ENCODE measurements around the gene POLR2E.
"Not testable (repeated sequence)": the region's sequence is repeated elsewhere in the genome, so short reads cannot be mapped to it uniquely, and the experiment has no call there.

POLR2E gene

DNA sequence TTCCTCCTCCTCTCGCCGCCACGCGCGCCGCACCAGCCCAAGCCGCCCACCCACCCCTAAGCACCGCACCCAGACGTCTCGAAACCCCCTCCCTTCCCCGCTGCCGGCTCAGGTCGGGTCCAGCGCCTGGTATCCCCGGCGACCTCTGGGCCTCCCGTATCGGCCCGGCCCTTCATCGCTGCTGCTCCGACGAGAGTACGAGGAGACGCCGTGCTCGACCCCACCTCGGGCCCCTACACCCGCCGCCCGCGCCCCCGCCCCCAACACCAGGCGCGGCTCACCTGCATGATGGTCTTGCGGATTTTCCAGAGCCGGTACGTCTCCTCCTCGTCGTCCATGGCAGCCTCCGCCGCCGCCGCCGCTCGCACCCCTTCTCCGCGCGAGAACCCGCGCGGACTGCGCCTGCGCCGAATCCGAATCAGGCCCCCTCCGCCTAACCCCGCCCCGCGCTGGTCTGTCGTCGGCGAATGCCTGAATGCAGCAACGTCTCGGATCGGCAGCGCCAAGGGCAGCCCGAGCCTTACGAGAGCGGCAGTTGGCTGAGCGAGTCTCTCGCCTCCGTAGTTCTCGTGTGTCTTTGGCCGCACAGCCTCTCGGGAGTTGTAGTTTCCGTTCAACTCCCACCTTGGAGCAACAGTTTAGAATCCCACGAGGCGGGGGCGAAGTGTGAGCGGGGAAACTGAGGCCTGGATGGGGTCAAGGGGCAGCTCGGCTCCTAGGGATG lies at the start of gene POLR2E:
TSS of gene POLR2E (minus strand) at position 398 of the 724 bp plus-strand sequence. CDS start at position 338, 60 bp downstream.
- DNase-seq, result peak; percentile 99

DNA sequence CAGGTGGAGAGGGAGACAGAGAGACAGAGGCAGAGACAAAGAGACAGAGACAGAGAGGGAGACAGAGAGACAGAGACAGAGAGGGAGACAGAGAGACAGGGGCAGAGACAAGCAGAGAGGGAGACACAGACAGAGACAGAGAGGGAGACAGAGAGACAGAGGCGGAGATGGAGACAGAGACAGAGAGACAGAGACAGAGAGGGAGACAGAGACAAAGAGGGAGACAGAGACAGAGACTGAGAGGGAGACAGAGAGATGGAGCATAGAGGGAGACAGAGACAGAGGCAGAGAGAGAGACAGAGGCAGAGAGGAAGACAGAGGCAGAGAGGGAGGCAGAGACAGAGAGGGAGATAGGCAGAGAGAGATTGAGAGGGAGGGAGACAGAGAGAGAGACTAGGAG lies 49.6 kb upstream of the POLR2E start:
- DNase-seq, result no peak

DNA sequence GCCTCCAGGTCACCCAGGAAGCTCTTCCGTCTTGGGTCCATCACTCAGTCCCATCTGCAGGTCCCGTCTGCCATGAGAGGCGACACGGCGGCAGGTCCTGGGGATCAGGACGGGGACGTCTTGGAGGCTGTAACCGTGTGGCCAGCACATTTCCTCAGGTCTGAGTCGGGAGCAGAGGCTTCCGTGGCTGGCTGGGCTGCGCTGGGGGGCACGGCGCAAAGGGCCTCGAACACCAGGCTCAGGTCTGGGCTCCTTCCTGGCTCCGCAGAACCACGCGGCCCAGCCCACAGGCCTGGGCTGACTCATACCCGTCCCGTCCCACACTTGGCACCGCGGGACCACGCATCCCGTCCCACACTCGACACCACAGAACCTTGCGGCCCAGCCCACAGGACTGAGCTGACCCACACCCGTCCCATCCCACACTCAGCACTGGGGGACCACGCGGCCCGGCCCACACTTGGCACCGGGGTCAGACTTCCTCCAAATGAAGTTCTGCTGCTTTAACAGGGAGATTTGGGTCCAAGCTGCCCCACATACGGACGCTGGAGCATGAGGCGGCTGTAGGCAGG lies 48.7 kb upstream of the POLR2E start:
- DNase-seq, result no peak

DNA sequence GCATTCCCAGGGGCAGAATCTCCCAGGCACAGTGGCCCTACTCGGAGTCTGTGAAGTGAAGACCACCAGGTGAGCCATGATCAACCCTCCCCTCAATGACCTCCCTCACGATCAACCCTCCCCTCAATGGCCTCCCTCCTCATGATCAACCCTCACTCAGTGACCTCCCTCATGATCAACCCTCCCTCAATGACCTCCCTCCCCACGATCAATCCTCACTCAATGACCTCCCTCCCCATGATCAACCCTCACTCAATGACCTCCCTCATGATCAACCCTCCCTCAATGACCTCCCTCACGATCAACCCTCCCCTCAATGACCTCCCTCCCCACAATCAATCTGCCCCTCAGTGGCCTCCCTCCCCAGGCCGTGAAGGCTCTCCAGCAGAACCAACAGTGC lies 46.8 kb upstream of the POLR2E start:
- DNase-seq, result no peak

DNA sequence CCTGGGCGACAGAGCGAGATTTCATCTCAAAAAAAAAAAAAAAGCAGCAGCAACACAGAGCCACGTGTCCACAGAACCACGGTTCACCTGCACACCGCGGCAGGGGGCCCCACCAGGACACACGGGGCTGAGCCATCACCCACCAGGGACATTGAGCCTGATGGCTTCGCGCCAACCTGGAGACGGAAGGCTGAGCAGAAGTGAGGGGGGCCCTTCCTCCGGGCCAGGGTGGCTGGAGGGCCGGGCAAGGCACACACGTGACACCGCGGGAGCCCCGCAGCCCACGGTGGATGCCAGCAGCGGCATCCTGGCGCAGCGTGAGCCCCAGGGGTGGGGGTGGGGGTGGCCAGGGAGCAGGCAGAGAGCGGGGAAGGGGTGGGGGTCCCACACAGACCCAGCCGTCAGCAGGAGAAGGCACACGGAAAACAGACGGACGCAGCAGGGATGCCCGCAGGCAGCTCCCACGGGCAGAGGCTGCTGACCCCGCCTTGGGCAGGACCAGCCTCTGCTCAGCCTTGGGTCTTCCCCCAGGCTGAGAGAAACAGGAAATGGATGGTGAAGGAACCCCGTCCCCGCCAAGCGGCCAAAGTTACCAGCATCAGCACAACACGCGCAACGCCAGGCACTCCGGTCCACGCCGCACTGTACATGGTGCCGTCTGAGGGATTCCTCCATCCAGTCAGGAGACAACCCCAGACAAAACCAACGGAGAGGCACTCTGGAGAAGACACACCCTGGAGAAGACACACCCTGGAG lies 45.3 kb upstream of the POLR2E start:
- no peak for DNase-seq

DNA sequence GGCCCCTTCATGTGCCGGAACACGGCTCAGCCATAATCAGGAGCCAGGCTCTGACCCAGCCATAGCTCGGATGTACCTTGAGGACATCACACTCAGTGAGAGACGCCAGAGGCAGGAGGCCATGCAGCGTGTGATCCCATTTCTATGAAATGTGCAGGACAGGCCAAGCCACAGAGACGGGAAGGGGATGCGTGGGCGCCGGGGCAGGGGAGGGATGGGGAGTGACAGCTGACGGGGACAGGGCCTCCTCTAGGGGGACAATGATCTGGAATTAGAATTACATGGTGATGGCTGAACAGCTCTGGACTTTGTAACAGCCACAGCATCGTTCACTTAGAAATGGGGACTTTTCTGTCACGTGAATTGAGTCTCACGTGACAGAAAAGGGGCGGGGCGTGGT lies 44.0 kb upstream of the POLR2E start:
- DNase-seq, result no peak

DNA sequence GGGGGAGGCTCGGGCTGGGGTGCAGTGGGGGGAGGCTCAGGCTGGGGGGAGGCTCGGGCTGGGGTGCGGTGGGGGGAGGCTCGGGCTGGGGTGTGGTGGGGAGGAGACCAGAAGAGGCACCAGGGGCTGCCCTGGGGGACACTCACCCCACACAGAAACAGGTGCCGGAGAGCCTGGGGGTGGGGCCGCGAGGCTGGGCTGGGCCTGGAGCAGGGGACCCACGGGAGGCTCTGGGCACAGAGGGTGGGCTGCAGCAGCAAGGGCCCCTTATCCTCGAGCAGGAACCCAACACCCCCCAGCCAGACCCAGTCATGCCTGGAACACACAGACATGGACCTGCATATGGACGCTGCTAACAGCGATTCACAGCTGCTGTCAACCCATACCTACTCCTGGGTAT lies 42.9 kb upstream of the POLR2E start:
- DNase-seq, result no peak

DNA sequence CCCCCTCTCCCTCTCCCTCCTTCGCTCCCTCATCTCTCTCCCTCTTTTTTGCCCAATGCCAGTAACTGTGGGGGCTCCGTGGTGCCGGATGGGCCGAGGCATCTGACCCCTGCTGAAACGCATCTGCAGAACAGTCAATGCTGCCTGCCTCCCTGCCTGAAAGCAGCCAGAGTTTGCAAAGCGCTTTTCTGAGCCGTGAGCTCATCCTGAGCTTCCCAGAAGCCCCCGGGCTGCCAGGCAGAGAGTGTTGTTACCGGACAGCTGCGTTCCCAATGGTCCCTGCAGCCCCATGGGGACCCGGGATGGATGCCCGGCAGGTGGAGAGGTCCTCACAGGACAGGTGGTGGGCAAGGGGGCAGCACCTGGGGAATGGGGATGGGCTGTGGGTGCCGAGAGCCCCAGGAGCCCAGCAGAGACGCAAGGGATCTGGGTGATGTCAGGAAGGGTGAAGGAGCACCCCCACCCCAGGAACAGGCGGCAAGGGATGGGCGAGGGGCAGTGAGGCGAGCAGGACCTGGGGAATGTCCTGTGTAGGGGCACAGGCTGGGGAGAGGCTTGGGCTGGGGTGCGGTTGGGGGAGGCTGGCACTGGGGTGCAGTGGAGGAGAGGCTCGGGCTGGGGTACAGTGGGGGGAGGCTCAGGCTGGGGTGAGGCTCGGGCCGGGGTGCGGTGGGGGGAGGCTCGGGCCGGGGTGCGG lies 41.6 kb upstream of the POLR2E start:
- no peak for DNase-seq

DNA sequence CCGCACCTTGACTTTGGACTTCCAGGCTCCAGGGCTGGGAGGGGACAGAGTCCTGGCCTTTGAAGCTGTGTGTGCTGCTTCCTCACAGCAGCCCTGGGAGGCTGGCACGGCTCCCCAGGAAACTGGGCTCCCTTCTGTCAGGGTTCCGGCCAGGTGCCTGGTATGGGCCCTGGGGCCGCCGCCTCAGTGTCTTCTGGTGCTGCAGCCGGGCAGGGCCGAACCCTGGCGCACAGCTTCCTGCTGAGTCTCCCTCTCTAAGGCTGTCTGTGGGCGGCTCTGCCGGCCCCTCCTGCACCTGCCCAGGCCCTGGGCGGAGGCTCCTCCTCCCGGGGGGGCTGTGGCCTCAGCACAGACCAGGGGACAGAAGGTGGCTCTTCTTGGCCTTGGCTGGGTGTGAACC lies 41.0 kb upstream of the POLR2E start:
- DNase-seq, result no peak

DNA sequence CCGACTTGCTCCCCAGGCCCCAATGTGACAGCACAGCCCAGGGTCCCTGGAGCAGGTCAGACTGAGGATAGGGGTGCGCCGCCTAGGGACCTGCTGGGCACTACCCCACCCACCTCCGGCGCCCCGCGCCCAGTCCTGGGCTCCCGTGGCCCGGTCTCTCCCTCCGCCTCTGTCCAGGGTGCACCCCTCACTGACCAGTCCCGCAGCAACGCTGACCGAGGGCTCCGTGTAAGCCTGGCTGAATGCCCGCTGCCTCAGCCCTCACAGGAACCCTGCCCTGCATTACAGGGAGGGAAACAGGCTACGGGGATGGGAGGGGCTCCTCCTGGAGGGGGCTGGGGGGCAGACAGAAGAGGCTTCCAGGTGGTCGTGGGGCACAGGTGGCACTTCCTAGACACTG lies 40.3 kb upstream of the POLR2E start:
- no peak for DNase-seq

DNA sequence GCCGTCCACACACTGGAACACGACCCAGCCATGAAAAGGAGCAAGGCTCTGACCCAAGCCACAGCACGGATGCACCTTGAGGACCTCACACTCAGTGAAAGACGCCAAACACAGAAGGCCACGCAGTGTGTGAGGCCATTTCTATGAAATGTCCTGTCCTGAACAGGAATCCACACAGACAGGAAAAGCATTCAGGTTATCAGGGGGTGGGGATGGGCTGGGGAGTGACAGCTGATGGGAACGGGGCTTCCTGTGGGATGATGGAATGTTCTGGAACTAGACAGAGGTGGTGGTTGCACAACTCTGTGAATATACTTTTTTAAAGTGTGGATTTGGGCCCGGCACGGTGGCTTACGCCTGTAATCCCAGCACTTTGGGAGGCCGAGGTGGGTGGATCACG lies 39.3 kb upstream of the POLR2E start:
- no peak for DNase-seq

DNA sequence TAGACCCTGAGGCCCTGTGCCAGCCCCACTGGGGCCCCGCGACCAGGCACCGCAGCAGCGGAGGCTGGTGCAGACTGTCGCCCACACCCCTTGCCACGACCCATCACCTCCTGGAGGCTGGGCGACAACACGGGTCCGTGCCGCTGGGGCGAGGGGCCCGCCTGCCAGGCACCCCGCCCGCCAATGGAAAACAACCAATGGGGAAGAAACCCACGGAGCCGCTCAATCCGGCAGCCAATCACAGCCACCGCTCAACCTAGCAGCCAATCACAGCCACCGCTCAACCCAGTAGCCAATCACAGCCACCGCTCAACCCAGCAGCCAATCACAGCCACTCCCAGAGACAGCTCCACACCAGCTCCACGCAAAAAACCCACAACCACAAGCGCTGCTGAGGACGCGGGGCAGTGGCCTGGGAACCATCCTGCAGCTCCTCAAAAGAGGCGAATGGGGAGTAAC lies 38.3 kb upstream of the POLR2E start:
- no peak for DNase-seq

DNA sequence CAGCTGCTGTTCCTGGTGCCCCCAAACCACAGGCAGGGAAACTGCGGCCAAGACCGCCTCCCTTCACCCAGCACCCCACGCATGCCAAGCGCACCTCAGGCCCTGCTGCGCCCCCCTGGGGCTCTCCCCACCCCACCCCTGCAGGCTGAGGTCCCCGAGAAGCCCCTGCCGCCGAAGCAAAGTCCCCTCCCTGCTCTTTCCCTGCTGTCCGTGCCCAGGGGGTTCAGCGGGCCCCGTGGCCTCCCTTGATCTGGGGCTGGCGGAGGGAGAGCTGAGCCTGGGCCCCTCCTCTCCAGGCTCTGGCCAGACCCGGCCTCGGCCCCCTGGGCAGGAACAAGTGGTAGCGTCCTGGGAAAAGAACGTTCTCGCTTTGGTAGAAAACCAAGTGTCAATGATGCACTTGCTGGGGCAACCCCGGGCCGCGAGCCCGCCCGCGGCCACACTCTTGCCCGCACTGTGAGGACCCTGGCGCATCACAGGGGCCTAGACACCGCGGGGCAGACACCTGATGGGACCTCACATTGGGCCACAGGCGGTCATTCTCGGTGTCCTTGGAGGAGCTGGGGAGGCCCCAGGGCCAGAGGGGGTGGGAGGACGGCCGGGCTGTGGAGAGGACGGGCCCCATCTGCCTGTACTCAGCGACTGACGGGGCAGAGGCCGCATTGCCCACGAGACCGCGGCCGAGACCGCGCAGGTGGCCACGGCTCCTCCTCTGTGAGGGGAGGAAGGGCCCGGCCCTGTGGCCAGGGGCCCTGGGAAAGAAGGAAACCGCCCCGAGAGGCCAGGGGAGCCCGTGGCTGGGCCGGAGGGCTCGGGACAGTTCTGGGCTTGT lies 37.6 kb upstream of the POLR2E start:
- no peak for DNase-seq

DNA sequence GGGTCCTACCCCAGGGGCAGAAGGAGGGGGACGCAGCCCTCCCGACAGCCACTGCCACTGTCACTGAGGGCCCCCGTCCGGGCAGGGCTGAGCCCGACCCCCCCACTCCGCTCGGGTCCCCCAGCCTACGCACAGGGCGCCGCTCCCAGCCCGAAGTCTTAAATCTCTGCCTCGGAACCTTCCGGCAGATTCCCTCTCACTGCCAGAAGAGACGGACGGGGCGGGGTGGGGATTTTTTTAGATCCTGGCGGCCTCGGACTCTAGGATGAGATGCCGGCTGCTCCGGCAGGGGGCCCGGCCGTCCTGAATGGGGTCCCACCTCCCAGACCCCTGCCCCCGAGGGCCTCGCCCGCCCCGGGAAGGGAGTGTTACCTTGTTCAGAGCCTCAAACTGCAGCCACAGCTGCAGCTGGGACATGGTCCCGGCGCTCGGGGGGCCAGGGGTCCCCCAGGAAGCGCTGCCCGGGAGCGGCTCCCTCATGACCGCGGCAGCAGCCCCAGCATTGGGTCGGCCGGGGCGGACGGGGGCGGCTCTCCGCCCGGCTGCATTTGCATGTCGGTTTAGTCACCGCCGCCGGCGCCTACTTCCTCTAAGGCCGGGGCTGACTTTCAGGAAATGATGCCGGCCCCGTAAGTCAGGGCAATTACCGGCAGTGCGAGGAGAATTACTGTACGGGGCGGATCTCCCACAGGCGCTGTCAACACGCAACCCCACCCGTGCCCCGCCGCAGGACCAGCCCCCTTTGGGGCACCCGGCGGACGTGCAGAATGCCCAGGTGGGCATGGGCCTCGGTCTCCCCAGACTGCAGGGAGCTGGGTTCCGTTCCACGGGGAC lies 36.8 kb upstream of the POLR2E start:
- peak; percentile 84 for DNase-seq

DNA sequence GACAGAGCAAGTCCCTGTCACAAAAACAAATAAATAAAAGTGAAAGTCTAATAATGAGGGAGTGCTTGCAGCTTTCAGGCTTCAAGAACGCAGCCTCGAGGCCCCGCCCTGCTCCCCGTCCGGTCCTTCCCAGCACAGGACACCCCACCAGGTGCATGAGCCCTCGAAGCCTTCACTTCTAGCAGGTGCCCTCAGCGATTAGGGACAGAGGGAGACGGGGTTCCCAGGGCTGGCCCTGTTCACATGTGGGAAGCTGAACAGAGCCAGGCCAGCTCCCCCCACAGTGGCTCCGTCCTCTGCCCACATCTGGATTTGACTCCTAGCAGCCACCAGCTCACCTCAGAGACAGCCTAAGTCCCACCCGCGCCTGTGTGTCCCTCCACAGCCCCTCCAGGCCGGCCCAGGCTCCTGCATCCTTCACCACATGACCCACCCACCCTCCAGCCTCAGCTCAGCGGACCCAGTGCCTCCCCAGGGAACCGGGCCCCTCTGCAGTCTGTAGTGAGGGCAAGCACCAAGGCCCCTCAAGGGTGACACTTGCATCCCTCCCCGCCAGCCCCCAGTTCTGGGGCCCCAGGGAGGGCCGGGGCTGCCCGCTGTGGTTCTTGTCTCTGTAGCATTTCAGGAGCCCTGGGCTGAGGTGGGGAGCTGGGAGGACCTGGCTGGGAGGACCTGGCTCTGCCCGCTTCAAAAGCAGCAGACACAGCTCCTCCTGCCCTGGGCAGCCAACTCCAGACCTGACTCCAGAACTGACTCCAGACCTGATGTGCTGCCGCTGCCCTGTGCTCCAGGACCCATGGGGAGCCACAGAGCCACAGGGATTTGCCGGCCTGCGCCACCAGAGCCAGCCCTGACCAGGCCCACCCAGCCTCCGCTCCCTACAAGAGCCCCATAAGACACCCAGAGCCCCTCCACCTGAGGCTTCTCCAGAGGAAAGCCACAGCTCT lies 35.9 kb upstream of the POLR2E start:
- no peak for DNase-seq

DNA sequence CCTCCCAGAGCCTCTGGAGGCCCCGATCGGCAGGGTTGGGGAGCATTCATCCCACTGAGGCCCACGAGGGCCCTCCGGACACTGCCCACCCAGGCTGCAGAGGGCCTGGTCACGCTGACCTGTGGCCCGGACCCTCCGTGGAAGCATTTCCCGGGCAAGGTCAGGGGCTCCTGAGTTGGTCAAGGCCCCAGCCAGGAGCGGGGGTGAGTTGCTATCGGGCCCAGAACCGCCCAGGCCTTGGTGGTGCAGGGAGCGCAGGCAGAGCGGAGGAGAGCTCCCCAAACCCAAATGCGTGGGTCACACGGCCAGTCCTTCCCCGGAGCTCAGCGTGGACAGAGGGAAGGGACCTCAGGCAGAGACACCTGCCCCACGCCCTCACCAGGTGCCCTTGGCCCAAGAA lies 34.4 kb upstream of the POLR2E start:
- DNase-seq, result no peak

DNA sequence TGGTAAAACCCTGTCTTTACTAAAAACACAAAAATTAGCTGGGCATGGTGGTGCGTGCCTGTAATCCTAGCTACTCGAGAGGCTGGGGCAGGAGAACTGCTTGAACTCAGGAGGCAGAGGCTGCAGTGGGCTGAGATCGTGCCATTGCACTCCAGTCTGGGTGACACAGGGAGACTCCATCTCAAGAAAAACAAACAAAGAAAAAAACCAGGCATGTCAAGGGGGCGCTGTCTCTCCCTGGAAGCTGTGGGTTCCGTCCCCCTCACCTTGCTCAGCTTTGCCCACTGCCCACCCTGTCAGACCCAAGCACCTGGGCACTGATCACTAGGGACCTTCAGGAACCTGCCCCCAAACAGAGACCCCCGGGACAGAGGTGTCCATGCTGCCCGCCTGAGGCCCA lies 33.9 kb upstream of the POLR2E start:
- DNase-seq, result not testable (repeated sequence)

DNA sequence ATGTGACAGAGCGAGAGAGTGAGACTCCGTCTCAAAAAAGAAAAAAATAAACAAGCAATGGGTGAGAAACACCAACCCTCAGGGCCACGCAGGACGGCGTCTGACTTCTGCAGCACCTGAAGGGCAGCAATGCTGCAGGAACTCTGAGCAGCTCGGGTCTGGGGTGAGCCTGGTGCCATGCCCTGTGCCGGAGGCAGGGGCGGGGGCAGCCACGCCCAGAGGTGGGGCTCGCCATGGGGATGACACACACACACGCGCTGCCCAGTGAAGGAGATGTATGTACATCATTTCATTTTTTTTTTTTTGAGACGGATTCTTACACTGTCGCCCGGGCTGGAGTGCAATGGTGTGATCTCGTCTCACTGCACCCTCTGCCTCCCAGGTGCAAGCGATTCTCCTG lies 32.9 kb upstream of the POLR2E start:
- no peak for DNase-seq

DNA sequence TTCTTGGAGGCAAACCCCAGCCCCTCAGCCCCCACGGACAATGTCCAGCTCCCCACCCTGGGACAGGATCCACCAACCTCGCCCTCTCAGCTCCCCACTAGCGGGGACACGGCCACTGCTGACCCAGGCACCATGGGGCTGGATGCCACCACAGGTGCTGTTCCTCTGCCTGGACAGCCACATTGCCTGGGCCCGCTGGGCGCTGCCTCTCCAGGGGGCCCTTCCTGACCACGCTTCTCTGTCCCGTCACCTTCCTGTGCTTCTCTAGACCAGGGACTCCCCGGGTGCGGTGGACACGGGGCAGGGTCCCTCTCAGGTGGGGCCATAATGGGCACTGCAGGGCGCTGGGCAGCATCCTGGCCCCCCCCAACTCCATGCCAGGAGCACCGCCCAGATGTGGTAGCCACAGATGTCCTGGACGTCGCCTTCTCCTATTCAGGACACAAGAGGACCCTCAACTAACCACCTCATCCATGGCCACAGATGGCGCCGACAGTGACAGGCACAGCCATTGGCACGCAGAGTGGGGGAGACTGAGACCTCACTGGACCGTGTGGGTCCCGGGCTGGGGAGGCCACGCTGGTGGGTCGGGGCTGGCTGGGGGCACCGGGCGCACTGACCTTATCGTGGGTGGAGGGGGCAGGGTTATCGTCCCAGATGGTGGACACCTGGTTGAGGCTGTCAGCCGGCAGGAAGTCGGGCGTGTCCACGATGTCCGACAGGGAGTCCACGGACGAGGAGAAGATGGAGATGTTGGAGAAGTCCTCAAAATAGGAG lies 32.0 kb upstream of the POLR2E start:
- no peak for DNase-seq

All from right forelimb (tissue), 1 donor.